ENCODE data around the gene SFXN5. TPM values are rescaled to one million over a fixed set of nuclear protein-coding genes. Genes with fewer than 3 reads are reported as not detected.
"Not testable (repeated sequence)": the region's sequence is repeated elsewhere in the genome, so short reads cannot be mapped to it uniquely, and the experiment has no call there.

SFXN5 gene
- polyA plus RNA-seq, 4 donors, result 25.2 to 33.7 (median 27.5) TPM

DNA sequence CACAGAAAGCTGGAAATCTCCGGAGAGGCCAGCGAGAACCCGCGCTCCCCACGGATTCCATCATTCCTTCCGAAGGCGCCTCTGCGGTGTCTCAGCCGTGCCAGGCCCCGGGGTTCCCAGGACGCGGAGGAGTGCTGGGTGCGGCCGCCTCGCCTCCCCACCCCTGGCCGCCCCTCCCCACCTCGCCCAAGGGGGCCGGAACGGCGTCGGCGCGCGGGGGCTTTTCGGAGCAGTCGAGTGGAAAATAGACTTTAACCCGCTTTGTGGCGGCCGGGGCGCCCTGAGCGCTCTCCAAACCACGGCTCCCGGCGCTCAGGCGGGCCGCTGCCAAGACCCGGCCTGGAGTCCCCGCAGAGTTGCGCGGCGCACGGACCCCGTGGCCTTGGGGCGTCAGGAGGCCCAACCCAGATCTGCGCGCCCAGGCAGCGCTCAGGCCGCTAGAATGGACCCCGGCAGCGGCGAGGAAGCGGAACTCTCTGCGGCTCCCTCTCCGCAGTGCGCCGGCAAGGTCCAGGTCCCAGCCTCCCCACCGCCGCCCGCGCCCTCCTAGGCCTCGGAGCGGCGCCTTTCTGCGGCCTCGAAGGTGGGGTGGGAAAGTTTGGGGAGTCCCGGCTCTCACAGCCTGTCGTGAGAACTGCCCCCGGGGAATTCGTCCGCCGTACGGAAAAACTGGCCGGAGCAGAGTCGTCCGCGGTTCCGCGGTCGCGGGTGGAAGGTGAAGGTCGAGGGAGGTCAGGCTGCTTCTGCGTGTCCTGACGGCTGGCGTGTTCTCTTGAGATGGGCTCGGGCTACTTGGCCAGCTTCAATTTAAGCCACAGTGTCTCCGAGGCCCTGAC is 155.4 kb downstream of the SFXN5 start:
- no peak for DNase-seq (ENCODE audit: low read depth in 4 of 4, low spot score in 2 of 4)

DNA sequence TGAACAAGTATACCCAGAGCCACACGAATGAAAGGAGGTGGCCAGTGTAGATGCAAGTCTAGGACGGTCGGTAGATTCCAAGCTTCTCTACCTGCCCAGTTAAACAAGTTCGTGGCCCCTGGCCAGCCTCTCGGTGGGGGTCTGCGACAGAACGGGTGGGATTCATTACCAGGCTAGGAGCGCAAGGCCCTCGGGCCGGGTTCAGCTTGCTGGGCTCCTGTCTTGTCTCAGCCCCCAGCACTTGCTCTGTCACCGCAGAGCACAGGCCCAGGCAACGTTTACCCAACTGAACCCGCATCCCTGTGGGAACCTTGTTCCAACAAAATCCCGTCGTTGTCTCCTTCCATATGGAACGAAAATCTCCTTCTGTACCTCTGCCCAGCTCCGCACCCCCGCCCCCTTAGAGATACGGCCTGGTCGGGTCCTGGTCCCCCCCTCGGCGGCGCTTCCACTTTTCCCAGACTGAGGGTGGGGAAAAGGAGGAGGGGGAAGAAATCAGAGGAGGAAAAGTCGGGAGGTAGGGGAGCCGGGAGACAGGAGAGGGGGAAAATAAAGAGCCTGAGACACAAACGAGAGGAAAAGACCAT is 156.1 kb downstream of the SFXN5 start:
- DNase-seq (ENCODE audit: low read depth in 4 of 4, low spot score in 2 of 4), result no peak

DNA sequence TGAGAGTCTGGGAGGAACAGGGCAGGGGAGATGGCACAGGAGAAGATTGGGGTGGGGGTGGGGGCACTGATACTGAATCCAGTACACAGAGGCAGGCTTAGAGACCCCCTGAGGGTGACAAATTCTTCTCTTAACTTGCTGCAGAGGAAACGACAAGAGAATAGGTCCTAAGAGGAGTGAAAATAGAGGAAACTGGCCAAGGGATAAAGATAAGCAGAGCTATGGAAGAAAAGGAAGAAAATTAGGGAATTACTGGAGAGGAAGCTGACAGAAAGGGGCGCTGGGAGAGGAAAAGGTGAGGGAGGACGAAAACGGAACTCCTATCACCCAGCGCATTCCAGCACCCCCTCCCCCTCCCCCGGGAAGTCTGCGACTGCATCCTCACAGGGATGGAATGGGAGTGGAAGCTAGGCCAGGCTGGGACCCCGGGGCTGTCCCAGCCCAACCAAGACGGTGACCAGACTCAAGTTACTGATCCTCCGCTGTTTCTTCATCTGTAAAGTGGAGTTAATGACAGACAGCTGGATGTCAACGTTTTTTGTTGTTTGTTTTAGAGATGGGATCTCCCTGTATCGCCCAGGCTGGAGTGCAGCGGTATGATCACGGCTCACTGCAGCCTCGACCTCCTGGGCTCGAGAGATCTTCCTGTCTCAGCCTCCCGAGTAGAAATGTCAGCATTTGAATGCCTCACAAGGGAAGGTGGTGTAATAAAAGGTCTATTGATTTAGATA is 156.8 kb downstream of the SFXN5 start:
- DNase-seq (ENCODE audit: low read depth in 4 of 4, low spot score in 2 of 4), result no peak

DNA sequence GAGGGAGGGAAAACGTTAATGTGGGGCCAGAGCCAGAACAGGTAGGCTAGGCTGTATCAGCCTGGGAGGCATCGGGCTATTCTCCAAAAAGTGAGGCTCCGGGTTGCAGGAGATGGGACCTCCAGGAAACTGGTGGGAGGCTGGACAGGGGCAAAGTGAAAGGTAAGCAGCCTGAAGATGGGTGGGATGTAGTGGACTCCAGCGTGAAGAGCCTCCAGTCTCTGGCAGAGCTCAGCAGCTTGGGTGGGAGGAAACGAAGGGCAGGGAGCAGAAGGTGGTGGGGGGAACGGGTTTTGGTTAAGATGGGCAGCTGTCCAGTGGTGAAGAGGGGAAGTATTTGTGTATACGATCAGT is 157.3 kb downstream of the SFXN5 start:
- no peak for DNase-seq (ENCODE audit: low read depth in 4 of 4, low spot score in 2 of 4)

DNA sequence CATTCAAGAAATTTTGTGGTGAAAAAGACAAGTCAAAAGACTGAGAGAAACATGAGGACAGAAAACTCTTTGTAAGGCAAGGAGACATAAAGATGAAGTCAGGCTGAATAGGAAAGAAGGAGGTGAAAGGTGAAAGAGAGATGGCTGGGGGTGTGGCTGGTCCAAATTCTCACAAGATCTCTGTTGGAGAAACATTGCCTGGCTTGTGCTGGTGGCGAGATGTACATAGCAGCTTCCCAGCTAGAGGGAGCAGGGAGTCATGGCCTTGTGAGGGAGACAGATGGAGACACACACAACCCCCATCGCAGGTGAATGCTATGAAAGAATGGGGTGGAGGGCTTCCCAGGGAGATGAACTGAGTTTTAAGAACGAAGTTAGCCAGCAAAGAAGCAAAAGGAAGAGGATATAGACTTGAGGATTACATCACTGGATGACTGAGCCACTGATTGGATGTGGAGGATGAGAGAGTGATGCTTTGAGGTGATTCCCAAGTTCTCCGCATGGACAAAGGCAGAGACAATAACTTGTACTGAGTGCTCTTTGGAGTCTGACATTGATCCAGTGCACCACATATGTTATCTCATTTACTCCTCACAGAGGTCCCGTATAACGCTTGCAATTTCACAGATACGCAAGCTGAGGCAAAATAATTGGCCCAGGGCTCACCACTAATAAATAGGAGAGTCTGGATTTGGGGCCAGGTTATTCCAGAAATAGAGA is 157.9 kb downstream of the SFXN5 start:
- no peak for DNase-seq (ENCODE audit: low read depth in 4 of 4, low spot score in 2 of 4)

DNA sequence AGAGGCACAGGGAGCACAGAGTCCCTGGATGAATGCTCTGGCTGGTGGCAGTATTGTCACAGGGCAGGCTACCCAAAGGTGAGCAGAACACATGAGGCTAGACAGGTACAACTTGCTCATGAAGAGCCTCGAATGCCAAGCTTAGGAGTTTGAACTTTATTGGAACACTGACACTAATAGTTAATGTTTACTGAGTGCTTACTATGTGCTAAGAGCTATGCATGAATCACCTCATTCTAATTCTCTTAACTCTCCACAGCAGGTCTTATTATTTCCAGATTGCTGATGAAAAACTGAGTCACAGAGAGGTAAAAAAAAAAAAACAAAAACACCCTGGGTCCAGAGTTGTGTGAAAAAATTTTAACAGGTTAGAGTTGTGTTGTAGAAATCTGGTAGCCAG is 160.3 kb downstream of the SFXN5 start:
- DNase-seq (ENCODE audit: low read depth in 4 of 4, low spot score in 2 of 4), result no peak

DNA sequence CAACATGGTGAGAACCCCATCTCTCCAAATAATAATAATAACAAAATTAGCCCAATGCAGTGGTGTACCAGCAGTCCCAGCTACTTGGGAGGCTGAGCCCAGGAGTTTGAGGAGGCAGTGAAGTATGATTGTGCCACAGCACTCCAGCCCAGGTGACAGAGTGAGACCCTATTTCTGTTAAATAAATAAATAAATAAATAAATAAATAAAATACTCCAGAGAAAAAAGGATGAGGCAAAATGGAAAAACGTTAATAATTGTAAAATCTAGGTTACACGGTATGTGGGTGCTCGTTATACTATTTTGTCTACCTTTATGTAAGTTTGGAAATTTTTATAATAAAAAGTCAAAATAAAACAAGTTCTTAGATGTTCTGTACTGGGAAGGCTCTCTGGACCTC is 162.8 kb downstream of the SFXN5 start:
- no peak for DNase-seq (ENCODE audit: low read depth in 4 of 4, low spot score in 2 of 4)

DNA sequence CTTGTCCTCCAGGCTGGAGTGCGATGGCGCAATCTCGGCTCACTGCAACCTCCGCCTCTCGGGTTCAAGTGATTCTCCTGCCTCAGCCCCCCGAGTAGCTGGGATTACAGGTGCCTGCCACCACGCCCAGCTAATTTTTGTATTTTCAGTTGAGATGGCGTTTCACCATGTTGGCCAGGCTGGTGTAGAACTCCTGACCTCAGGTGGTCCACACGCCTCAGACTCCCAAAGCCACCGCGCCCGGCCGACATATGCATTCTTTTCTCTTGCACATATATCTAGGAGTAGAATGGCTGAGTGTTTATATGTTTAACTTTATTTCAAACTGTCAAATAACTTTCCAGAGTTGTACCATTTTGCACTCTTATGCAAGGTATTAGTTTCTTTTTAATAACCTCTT is 164.1 kb downstream of the SFXN5 start:
- not testable (repeated sequence) for DNase-seq (ENCODE audit: low read depth in 4 of 4, low spot score in 2 of 4)

DNA sequence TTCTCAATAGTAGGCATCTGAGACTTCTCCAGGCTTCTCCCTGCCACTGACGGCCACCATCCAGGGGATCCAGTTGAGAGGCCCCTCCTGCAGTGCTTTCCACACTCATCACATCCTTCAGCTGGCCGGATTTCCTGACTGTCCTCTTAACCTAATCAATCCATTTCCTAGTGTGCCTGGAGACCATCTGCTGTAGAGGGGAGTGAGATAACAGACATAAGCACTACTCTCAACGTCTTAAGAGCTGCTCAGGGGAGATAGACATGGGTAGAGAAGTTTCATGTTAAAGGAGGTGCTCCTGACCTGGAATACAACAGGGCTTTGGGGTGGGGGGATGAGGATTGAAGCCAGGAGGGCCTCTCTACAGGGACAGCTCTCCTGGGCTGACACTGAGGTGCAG is 170.1 kb downstream of the SFXN5 start:
- DNase-seq (ENCODE audit: low read depth in 4 of 4, low spot score in 2 of 4), result no peak

DNA sequence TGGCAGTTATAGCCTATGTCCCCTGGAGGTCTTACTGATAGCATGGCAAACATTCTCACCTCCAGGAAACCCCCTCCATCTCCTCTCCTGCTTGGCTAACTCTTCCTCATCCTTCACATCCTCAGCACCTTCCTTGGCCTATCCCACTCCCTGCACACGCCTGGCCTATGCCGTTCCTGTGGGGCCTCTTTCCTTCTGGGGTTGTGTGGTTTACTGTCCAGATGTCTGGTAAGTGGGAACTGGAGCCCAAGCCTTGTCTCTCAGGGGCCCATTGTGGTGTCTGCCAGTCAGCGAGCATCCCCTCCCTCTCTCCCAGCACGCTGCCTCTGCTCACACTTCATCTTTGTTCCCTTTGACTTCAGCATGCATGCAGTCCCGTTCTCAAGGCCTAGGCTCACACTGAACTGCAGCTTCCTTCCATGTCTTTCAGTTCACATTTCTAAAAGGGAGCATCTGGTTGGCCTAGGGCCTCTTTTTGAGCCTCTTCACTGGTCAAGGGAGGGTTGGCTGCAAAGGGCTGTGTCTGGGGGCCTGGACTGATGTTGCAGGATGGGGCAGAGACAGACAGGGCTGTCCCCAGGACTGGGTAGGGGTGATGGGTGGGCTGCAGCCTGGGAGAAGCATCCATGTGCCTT is 171.2 kb downstream of the SFXN5 start:
- DNase-seq (ENCODE audit: low read depth in 4 of 4, low spot score in 2 of 4), result no peak

DNA sequence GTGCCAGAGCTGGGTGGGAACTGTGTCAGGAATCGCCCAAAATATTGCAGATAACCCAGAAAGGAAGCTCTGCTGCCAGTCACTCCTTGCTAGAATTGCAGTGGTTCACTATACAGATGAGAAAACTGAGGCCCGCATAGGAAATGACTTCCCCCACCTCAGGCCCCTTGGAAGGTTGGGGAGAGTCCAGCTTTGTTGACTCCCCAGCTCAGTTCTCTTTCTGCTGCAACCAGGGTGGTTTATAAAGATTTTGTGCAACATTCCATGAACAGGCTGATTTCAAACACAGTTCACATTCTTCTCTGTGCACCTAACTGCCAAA is 173.0 kb downstream of the SFXN5 start:
- no peak for DNase-seq (ENCODE audit: low read depth in 4 of 4, low spot score in 2 of 4)

DNA sequence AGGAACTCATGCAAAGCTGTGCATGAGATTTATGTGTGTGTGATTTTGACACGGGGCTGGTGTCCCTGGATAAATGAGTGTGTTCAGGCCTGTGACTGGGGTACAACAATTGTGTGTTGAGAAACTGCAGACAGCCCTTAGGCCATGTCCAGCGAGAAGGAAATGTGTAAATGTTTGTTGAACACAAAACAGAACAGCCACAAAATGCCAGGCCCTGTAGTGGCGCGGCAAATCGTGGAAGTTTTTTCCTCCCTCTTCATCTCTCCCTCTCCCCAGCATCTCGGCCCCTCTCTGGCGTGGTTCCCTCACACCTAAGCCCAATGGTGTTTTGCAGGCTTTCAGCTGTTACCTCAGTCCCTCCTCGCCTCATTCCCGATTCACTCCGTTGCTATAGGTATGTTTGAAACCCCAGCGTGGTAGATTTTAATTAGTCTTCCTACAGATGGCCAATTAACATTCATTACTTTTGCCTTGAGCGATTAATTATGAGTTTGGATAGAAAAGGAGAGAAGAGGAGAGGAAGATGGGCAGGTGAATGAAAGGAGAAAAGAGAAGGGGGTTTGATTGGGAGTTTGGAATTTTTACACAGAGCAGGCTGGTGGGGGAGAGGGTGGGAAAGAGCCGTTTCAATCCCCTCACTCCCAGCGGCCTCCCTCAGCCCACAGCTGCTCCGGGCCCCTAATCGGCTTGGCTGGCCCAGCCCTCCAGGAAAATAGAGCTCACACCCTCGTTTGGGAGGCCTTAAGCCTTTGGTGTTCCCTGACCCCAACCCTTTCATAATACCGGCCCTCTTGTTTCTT is 173.5 kb downstream of the SFXN5 start:
- DNase-seq (ENCODE audit: low read depth in 4 of 4, low spot score in 2 of 4), result no peak

DNA sequence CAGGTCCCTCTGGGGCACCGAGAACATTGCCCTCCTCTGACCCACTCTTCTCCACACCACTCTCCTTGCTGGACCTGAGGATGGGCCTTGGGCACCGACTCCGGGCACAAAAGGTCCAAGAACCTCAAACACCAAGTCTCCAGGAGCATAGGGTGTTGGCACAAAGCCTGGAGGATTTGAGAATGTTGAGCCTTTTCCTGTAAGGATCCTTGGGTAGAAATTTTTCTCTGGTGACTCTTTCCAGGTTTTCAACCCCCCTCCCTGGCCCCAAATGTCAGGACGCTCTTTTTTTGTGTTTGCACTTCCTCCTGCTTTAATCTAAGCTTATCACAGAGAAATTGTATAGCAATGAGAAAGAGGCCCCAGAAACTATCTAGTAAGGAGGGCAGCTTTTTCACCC is 175.1 kb downstream of the SFXN5 start:
- no peak for DNase-seq (ENCODE audit: low read depth in 4 of 4, low spot score in 2 of 4)

DNA sequence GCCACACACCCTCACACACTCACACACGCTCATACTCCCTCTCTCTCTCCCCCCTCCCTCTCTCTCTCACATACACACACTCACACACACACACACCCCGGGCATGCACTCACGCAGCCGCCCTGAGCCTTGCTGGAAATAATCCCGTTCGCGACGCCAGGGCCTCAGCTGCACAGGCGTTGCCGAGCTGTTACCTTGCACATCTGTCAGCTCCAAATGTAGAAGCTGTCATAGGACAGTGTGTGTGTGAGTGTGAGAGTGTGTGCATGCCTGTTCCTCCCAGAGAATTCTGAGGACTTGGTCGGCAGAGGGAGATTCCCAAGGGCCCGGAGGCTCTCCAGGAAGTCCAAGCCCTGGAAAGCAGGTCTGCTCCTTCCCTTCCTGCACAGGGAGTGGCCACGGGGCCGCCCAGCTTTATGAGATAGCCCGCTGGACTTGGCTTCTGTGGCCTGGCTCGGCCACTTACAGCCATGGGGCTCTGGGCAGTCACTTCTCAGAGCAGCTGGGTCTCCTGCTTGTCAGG is 175.7 kb downstream of the SFXN5 start:
- DNase-seq (ENCODE audit: low read depth in 4 of 4, low spot score in 2 of 4), result no peak

DNA sequence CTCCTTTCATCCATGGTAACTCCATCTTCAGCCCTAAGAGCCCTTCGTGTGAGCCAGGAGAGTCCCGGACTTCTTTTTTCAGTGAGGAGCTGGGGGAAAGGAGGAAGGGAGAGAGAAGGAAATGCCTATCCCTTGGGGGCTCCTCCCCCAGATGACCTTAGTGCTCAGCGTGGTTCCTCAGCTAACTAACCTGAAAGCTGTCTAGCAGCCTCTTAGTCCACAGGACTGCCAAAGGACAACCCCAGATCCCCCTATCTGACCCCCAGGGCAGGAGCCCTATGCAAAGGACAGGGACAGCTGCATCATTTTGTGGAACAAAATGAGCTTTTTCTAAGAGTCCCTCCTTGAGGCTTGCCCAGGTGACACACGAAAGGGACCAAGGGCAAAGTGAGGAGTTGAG is 176.4 kb downstream of the SFXN5 start:
- DNase-seq (ENCODE audit: low read depth in 4 of 4, low spot score in 2 of 4), result no peak

DNA sequence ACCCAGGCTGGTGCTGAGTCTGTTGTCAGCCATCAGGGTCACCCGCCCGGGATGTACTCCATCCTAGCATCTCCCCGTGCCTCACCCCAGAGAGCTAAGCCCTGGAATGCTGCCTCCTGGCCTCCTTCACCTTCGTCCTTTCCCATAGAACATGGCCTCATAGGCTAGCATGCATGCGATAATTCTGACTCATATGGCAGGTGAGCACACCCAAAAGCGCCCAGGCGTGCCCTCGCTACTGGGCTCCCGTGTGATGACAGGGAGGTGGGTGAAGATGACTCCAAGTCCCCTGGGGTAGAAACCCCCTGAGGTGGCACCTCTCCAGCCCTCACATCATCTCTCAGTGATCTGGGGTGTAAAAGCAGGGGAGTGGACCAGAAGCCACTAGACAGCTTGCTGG is 177.0 kb downstream of the SFXN5 start:
- no peak for DNase-seq (ENCODE audit: low read depth in 4 of 4, low spot score in 2 of 4)

DNA sequence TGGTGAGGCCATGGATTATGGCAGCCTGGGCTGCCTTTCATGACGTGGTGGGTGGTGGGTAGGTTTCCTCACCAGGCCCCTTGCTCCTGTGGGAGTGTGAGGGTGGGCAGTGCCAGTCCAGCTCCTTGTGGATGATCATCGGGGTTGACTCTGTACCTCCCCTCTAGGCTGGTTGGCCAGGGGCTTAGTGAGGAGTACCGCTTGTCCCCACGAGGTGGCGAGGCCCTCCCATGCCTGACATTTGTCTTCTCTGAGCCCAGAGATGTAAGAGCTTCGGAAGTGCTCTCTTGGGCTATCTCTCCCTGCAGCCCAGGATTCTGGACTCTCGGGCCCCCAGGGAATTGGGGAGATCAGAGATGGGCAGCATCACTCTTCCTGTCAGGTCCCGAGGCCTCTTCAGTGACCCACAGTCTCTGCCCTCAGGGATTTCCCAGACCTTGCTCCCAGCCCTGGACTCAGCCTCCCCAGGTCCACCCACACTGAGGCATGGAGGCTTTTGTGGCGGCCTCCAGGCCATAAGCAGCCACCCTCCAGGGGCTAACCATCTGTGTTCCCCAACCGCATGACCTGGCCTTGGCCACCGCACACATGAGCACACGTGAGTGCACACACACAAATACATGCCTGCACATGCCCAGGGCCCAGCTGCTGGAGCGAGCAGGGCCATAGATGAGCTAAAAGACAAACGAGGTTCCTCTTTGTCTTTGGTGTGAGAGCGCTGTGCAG is 177.8 kb downstream of the SFXN5 start:
- DNase-seq (ENCODE audit: low read depth in 4 of 4, low spot score in 2 of 4), result peak in 1 of 4 donors; percentile 34

DNA sequence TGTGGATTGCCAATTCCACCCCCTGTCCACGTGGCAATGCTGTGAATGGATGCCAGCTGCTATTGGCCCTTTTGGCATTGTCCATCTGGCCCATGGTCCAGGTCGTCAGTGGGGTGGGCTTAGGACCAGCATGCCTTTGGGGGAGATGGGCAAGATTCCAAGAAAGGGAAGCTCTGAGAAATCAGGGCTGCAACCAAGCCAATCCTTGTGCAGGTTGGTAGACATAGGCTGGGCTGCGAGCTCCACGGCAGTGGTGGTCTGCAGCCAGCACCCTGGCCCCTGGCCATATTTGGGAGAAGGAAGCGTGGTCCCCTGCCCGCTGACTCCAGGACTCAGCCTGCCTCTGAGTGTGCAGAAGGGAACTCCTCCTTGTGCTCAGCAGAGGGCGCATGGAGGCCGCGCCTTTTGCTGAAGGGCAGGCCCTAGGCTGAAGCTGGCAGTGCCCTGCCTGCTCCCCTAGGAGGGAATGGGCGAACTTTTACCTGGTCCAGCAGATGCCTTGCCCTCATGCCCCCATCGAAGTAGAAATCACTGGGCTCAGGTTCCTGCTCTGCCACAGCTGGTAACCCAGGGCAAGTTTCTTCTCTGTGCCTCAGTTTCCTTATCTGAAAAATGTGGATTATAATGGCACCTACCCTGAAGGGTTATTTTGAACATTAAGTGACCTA is 178.9 kb downstream of the SFXN5 start:
- DNase-seq (ENCODE audit: low read depth in 4 of 4, low spot score in 2 of 4), result no peak
